ENCODE data around the gene ATG7.

The ATG7 gene

GRCh38 chr3:11290743-11291680 lies 18.8 kb downstream of the ATG7 start:
- no peak overlapping the region for H3K4me3 ChIP-seq
- H3K9me3 ChIP-seq: no peaks in the 10 kb centered on the region
- no peak for DNase-seq (ENCODE audit: low spot score in 2 of 2)
- H3K36me3 ChIP-seq (replicated peaks): no peaks in the 10 kb centered on the region; the same call in none of the 2 replicates
- no peaks in the 10 kb centered on the region for H3K27me3 ChIP-seq (ENCODE audit: low read depth)
- H3K4me1 ChIP-seq: peaks cover 2% of the 10 kb centered on the region; the same call in 1 of the 2 replicates
- in situ Hi-C loops (cut with MboI; ENCODE audit: low sequenced_read_pairs): no loop called here

- no peak for DNase-seq (ENCODE audit: low spot score in 2 of 2)
- in situ Hi-C loops (cut with MboI; ENCODE audit: low sequenced_read_pairs): no loop called here
- H3K4me1 ChIP-seq: peaks cover 2% of the 10 kb centered on the region; the same call in 1 of the 2 replicates
Measured at GRCh38 chr3:11291808-11292207, 19.6 kb downstream of the ATG7 start.

DNA sequence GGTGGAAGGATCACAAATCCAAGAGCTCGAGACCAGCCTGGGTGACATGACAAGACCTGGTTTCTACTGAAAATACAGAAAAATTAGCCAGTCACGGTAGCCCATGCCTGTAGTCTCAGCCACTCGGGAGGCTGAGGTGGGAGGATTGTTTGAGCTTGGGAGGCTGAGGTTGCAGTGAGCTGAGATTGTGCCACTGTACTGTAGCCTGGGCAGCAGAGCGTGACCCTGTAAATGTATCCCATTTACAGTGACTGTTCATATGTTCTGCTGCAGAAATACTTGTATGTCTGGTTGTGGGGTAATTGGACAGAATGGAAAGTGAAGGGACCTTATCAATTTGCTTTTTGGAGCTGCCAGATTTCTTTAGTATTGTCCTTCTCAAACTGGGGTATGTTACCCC lies 24.9 kb downstream of the ATG7 start:
- in situ Hi-C loops (cut with MboI; ENCODE audit: low sequenced_read_pairs): no loop called here
- H3K4me3 ChIP-seq: no peak overlapping the region
- H3K27me3 ChIP-seq (ENCODE audit: low read depth): no peaks in the 10 kb centered on the region
- no peaks in the 10 kb centered on the region for H3K9me3 ChIP-seq
- H3K36me3 ChIP-seq (replicated peaks): peaks cover 12% of the 10 kb centered on the region; the same call in 1 of the 2 replicates
- DNase-seq (ENCODE audit: low spot score in 2 of 2): no peak
- H3K4me1 ChIP-seq: no peaks in the 10 kb centered on the region

More at GRCh38 chr3:11291808-11292207, 19.6 kb downstream of the ATG7 start:
- Histone ChIP-seq H3K4me3 (no peak overlapping the region), H3K36me3 (replicated peaks) (no peaks in the 10 kb centered on the region; the same call in 1 of the 2 replicates), H3K9me3 (no peaks in the 10 kb centered on the region), H3K27me3 (ENCODE audit: low read depth) (no peaks in the 10 kb centered on the region)

DNA sequence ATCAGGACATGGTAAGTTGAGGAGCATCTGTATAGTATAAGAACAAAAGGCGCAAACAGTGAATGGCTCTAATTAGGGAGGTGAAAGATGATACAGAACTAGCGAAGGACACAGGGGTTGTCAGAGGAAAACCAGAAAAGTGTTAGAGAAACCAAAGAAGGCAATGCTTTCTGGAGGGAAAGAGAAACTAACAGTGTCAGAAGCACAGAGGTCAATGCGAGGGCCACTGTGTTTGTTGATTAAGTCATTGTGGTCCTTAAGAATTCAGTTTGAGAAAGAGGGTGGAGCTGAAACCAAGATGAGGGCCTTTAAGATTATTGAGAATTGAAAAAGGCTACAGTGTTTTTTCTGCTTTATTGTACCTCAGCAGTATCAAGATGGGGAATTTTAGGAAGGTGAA lies 28.8 kb downstream of the ATG7 start:
- Histone ChIP-seq H3K4me3 (no peak overlapping the region), H3K36me3 (replicated peaks) (peaks cover 20% of the 10 kb centered on the region), H3K27me3 (ENCODE audit: low read depth) (no peaks in the 10 kb centered on the region), H3K4me1 (no peaks in the 10 kb centered on the region), H3K9me3 (no peaks in the 10 kb centered on the region)
- in situ Hi-C loops (cut with MboI; ENCODE audit: low sequenced_read_pairs): no loop called here
- no peak for DNase-seq (ENCODE audit: low spot score in 2 of 2)

DNA sequence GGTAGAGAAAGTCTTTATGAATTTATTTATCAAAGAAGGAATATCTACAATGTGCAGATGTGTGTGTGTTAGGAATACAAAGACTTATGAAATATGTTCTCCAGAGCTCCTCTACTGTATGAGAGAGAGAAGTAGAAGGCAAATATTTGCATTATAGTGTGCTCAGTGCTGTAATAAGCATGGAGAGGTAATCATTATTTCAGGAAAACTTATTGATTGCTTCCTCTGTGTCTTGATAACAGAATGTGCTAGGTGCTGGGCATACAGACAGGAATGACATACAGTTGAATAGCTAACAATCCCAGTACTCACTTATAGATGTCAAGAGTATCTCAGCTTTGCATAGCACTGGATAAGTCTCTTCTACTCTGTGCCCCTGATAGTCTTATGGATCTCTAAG lies 30.2 kb downstream of the ATG7 start:
- H3K36me3 ChIP-seq (replicated peaks): peaks cover 26% of the 10 kb centered on the region
- H3K4me1 ChIP-seq: no peaks in the 10 kb centered on the region
- no peak overlapping the region for H3K4me3 ChIP-seq
- in situ Hi-C loops (cut with MboI; ENCODE audit: low sequenced_read_pairs): no loop called here
- no peaks in the 10 kb centered on the region for H3K9me3 ChIP-seq
- H3K27me3 ChIP-seq (ENCODE audit: low read depth): no peaks in the 10 kb centered on the region
- DNase-seq (ENCODE audit: low spot score in 2 of 2): no peak

DNA sequence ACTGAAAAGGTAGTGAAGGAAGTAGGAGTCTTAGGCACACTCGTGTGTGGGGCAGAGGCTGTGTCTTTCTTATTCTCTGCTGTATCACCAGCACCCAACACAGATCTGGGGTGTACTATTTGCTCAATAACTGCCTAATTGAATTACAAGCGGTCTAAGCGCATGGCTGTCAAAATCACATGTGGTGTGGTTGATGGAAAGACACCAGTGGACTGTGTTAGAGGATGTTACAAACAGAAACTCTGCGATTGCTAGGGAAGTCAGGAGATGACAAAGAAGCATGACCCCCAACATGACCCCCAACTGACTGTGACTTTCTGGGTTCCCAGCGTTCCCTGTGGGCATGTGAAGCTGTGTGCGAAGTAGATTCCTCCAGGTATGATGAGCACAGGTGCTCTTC lies 32.0 kb downstream of the ATG7 start:
- in situ Hi-C loops (cut with MboI; ENCODE audit: low sequenced_read_pairs): no loop called here
- Histone ChIP-seq H3K27me3 (ENCODE audit: low read depth) (no peaks in the 10 kb centered on the region), H3K9me3 (no peaks in the 10 kb centered on the region), H3K4me3 (no peak overlapping the region), H3K4me1 (no peaks in the 10 kb centered on the region), H3K36me3 (replicated peaks) (peaks cover 24% of the 10 kb centered on the region)
- no peak for DNase-seq (ENCODE audit: low spot score in 2 of 2)

GRCh38 chr3:11305509-11305908 lies 33.3 kb downstream of the ATG7 start:
- H3K4me1 ChIP-seq: no peaks in the 10 kb centered on the region
- in situ Hi-C loops (cut with MboI; ENCODE audit: low sequenced_read_pairs): no loop called here
- no peak overlapping the region for H3K4me3 ChIP-seq
- H3K27me3 ChIP-seq (ENCODE audit: low read depth): no peaks in the 10 kb centered on the region
- DNase-seq (ENCODE audit: low spot score in 2 of 2): no peak
- no peaks in the 10 kb centered on the region for H3K9me3 ChIP-seq
- H3K36me3 ChIP-seq (replicated peaks): peaks cover 27% of the 10 kb centered on the region

- H3K9me3 ChIP-seq: no peaks in the 10 kb centered on the region
- no peak overlapping the region for H3K4me3 ChIP-seq
- H3K36me3 ChIP-seq (replicated peaks): peaks cover 30% of the 10 kb centered on the region
- no peaks in the 10 kb centered on the region for H3K4me1 ChIP-seq
- DNase-seq (ENCODE audit: low spot score in 2 of 2): no peak
- in situ Hi-C loops (cut with MboI; ENCODE audit: low sequenced_read_pairs): no loop called here
- no peaks in the 10 kb centered on the region for H3K27me3 ChIP-seq (ENCODE audit: low read depth)
Measured at GRCh38 chr3:11306817-11307589, 34.8 kb downstream of the ATG7 start.

GRCh38 chr3:11307830-11308432 lies 35.7 kb downstream of the ATG7 start:
- Histone ChIP-seq H3K9me3 (no peaks in the 10 kb centered on the region), H3K36me3 (replicated peaks) (peaks cover 27% of the 10 kb centered on the region), H3K4me3 (no peak overlapping the region), H3K27me3 (ENCODE audit: low read depth) (no peaks in the 10 kb centered on the region), H3K4me1 (no peaks in the 10 kb centered on the region)
- no peak for DNase-seq (ENCODE audit: low spot score in 2 of 2)
- in situ Hi-C loops (cut with MboI; ENCODE audit: low sequenced_read_pairs): no loop called here

- Histone ChIP-seq H3K36me3 (replicated peaks) (peaks cover 22% of the 10 kb centered on the region), H3K9me3 (no peaks in the 10 kb centered on the region), H3K4me3 (no peak overlapping the region), H3K4me1 (no peaks in the 10 kb centered on the region), H3K27me3 (ENCODE audit: low read depth) (no peaks in the 10 kb centered on the region)
- DNase-seq (ENCODE audit: low spot score in 2 of 2): no peak
- in situ Hi-C loops (cut with MboI; ENCODE audit: low sequenced_read_pairs): no loop called here
Measured at GRCh38 chr3:11310258-11310657, 38.1 kb downstream of the ATG7 start.

DNA sequence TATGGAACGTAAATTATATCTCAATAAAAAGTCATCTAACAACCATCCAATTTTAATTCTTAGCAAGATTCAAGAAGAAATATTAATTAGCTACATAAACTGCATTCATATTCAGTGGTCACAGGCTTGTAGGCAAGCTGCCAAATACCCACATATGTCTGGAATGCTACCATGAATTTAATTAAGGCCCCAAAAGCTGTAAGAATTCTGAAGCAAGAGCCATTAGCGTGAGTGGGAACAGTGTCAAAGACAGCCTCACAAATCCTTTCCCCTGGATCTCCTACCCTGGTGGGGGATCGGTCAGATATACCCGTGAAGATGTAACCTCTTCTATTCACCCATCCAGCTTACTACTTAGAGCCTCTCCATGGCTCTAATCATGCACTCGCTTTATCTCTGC lies 40.0 kb downstream of the ATG7 start:
- Histone ChIP-seq H3K27me3 (ENCODE audit: low read depth) (no peaks in the 10 kb centered on the region), H3K36me3 (replicated peaks) (peaks cover 30% of the 10 kb centered on the region), H3K4me1 (no peaks in the 10 kb centered on the region), H3K4me3 (no peak overlapping the region), H3K9me3 (no peaks in the 10 kb centered on the region)
- DNase-seq (ENCODE audit: low spot score in 2 of 2): no peak
- in situ Hi-C loops (cut with MboI; ENCODE audit: low sequenced_read_pairs): no loop called here

- no peaks in the 10 kb centered on the region for H3K27me3 ChIP-seq (ENCODE audit: low read depth)
- H3K4me1 ChIP-seq: no peaks in the 10 kb centered on the region
- peaks cover 23% of the 10 kb centered on the region for H3K36me3 ChIP-seq (replicated peaks)
- no peak overlapping the region for H3K4me3 ChIP-seq
- in situ Hi-C loops (cut with MboI; ENCODE audit: low sequenced_read_pairs): no loop called here
- no peak for DNase-seq (ENCODE audit: low spot score in 2 of 2)
- no peaks in the 10 kb centered on the region for H3K9me3 ChIP-seq
Measured at GRCh38 chr3:11317300-11317699, 45.1 kb downstream of the ATG7 start.

DNA sequence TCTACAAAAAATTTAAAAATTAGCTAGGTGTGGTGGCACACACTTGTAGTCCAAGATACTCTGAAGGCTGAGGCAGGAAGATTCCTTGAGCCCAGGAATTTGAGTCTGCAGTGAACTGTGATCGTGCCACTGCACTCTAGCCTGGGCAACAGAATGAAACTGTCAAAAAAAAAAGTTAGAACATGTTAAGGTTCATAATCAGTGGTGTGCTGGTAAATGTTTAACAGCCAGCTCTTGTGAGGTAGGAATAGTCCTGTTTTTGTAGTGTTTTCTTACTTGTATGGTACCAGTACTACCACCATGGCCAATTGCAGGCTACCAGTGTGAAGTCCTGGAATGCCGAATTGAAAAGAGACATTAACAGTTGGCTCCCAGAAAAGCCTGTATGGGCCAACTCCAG lies 50.7 kb downstream of the ATG7 start:
- no peak for DNase-seq (ENCODE audit: low spot score in 2 of 2)
- H3K4me1 ChIP-seq: no peaks in the 10 kb centered on the region
- no peak overlapping the region for H3K4me3 ChIP-seq
- in situ Hi-C loops (cut with MboI; ENCODE audit: low sequenced_read_pairs): no loop called here
- no peaks in the 10 kb centered on the region for H3K27me3 ChIP-seq (ENCODE audit: low read depth)
- H3K36me3 ChIP-seq (replicated peaks): peaks cover 12% of the 10 kb centered on the region; the same call in 1 of the 2 replicates
- no peaks in the 10 kb centered on the region for H3K9me3 ChIP-seq

DNA sequence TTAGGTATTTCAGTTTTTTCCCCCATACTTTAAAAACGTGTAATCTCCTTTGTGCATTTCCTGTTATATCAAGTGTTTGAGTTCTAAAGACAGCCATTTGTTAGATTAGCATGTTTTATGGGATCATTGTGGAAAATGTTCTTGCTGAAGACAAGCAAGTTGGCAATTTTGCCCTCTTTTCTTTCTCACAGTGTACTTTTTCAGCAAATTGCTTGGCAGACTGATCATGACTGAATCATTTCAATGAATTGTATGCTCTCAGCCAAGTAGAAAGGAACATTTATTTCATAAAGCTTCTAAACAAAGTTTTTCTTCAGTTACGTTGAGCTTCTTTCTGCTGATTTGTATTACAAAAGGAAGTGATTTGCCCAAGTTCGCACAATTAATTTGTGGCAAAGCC lies 51.6 kb downstream of the ATG7 start:
- Histone ChIP-seq H3K4me3 (no peak overlapping the region), H3K27me3 (ENCODE audit: low read depth) (no peaks in the 10 kb centered on the region), H3K9me3 (no peaks in the 10 kb centered on the region), H3K4me1 (no peaks in the 10 kb centered on the region), H3K36me3 (replicated peaks) (peaks cover 7% of the 10 kb centered on the region; the same call in 1 of the 2 replicates)
- DNase-seq (ENCODE audit: low spot score in 2 of 2): no peak
- in situ Hi-C loops (cut with MboI; ENCODE audit: low sequenced_read_pairs): no loop called here
